NT2/D1 (cell line): ENCODE data around the gene TTBK1.

ENCODE experiments used
- DNase-seq: peaks from one replicate; pipeline ENCODE4 v3.0.0-alpha.2; 2011; ENCODE audit warnings: low read depth, low spot score
- H3K27me3 ChIP-seq: 2 replicates; pipeline ENCODE4 v1.6.0; 2011; ENCODE audit warnings: mild to moderate bottlenecking; ENCODE audit not compliant: insufficient read length, insufficient read depth
- H3K36me3 ChIP-seq: 2 replicates; pipeline ENCODE4 v1.6.1; 2011; ENCODE audit warnings: mild to moderate bottlenecking, low read length, mixed read lengths; ENCODE audit not compliant: insufficient read depth, insufficient read length
- H3K4me1 ChIP-seq: 2 replicates; pipeline ENCODE4 v1.5.1; 2011; ENCODE audit not compliant: insufficient read depth, insufficient read length
- H3K4me3 ChIP-seq: 2 replicates; pipeline ENCODE4 v1.5.1; 2011; ENCODE audit warnings: low read depth; ENCODE audit not compliant: insufficient read length
- H3K9ac ChIP-seq: 2 replicates; pipeline ENCODE4 v1.6.0; 2011; ENCODE audit warnings: low read depth; ENCODE audit not compliant: insufficient read length
- H3K9me3 ChIP-seq: 2 replicates; pipeline ENCODE4 v1.5.1; 2011; ENCODE audit warnings: mild to moderate bottlenecking, low read length; ENCODE audit not compliant: insufficient read depth
- SUZ12 ChIP-seq: IDR thresholded peaks from 2 replicates; pipeline ENCODE4 v1.6.1; 2011; ENCODE audit not compliant: insufficient read length, insufficient read depth; ENCODE audit errors: extremely low read depth
- YY1 ChIP-seq: IDR thresholded peaks from 2 replicates; pipeline ENCODE4 v1.6.1; 2011; ENCODE audit not compliant: insufficient read length, insufficient read depth
- ZNF274 ChIP-seq: IDR thresholded peaks from 2 replicates; pipeline ENCODE4 v1.6.1; 2011; ENCODE audit warnings: mild to moderate bottlenecking, low read depth, low read length

Gene TTBK1

GRCh38 chr6:43223175-43223574, 20.1 kb upstream of the TTBK1 start:
- no peak for DNase-seq
- no peak for TF ChIP-seq YY1
- TF ChIP-seq ZNF274 = no peak
- Histone ChIP-seq H3K36me3 (peaks cover 32% of the 10 kb centered on the region), H3K9me3 (no peaks in the 10 kb centered on the region), H3K4me3 (no peak overlapping the region), H3K9ac (no peak overlapping the region), H3K27me3 (no peaks in the 10 kb centered on the region), H3K4me1 (peaks cover 4% of the 10 kb centered on the region)

DNA sequence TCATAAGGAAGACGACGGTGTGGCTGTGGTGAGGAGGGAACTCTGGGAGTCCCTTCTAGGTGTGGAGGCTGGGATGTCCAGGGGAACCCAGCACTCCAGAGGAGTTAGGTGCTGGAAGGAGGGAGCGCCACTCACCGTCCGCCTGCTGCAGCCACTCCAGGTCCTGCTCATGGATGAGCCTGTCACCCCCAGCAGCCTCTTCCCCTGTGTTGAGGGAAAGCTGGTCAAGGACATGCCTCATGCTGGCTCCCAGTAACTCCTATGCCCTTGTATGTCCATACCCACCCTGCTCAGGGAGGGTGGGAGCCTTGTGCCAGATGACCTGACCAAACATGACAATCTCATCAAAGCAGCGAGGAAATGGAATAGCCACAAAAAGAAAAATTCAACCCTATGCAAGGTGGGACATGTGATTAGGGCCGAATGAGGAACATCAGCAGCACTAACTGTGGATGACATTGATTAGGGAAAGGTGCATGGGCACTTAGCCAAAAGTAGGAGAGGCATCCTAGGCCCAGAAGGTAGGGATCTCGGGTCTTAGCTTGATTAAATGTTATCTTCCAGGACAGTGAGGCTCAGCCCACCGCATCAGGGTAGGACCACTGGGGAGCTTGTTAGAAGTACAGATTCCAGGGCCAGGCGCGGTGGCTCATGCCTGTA, 17.0 kb upstream of the TTBK1 start:
- TF ChIP-seq YY1 (no peak), SUZ12 (no peak), ZNF274 (no peak)
- Histone ChIP-seq H3K9ac (no peak overlapping the region), H3K9me3 (no peaks in the 10 kb centered on the region), H3K36me3 (peaks cover 29% of the 10 kb centered on the region), H3K4me1 (peaks cover 6% of the 10 kb centered on the region), H3K4me3 (no peak overlapping the region), H3K27me3 (peaks cover 17% of the 10 kb centered on the region)
- no peak for DNase-seq

- no peak for TF ChIP-seq YY1
- TF ChIP-seq SUZ12 = no peak
- no peak for TF ChIP-seq ZNF274
- H3K36me3 ChIP-seq = peaks cover 11% of the 10 kb centered on the region
- H3K4me3 ChIP-seq = peak within 1 kb of the TSS; percentile 75
- peak; percentile 51 for DNase-seq
- peaks cover 27% of the 10 kb centered on the region for H3K27me3 ChIP-seq
- H3K4me1 ChIP-seq = peaks cover 3% of the 10 kb centered on the region
- H3K9me3 ChIP-seq = no peaks in the 10 kb centered on the region
- peak within 1 kb of the TSS; percentile 92 for H3K9ac ChIP-seq
Measured at GRCh38 chr6:43228951-43229802, 14.1 kb upstream of the TTBK1 start, which contains the start of gene DNPH1. Gene DNPH1, minus strand, starts transcription at chr6:43229481. Its CDS starts 25 bp downstream, at chr6:43229456.

- peak overlapping the region; percentile 75 for H3K4me3 ChIP-seq
Measured at GRCh38 chr6:43229803-43230620, 13.3 kb upstream of the TTBK1 start.

DNA sequence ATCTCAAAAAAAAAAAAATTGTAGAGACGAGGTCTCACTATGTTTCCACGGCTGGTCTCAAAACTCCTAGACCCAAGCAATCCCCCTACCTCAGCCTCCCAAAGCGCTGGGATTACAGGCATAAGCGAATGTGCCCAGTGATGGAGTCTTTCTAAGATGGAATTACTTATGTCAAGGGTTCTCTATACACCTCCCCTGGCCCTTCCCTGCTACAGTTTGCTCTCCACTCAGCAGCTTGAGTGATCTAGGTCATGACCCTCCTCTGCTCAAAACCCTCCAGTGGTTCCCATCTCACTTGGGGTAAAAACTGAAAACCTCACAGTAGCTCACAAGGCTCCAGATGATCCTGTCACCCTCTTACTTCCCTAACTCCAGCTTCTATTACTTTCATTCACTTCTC, 12.2 kb upstream of the TTBK1 start:
- DNase-seq = no peak
- H3K9ac ChIP-seq = no peak overlapping the region
- no peak for TF ChIP-seq SUZ12
- TF ChIP-seq ZNF274 = no peak
- no peak for TF ChIP-seq YY1
- H3K4me1 ChIP-seq = peaks cover 3% of the 10 kb centered on the region
- H3K9me3 ChIP-seq = no peaks in the 10 kb centered on the region
- H3K36me3 ChIP-seq = peaks cover 5% of the 10 kb centered on the region
- no peak overlapping the region for H3K4me3 ChIP-seq
- H3K27me3 ChIP-seq = peaks cover 27% of the 10 kb centered on the region

More at GRCh38 chr6:43229803-43230620, 13.3 kb upstream of the TTBK1 start:
- no peak for DNase-seq
- peaks cover 27% of the 10 kb centered on the region for H3K27me3 ChIP-seq
- peaks cover 3% of the 10 kb centered on the region for H3K4me1 ChIP-seq
- TF ChIP-seq YY1 (no peak), ZNF274 (no peak), SUZ12 (no peak)
- no peak overlapping the region for H3K9ac ChIP-seq
- no peaks in the 10 kb centered on the region for H3K9me3 ChIP-seq
- peaks cover 11% of the 10 kb centered on the region for H3K36me3 ChIP-seq

- TF ChIP-seq ZNF274 (no peak), YY1 (no peak), SUZ12 (no peak)
- H3K36me3 ChIP-seq = no peaks in the 10 kb centered on the region
Measured at GRCh38 chr6:43231735-43232450, 11.4 kb upstream of the TTBK1 start.

More at GRCh38 chr6:43231735-43232450, 11.4 kb upstream of the TTBK1 start:
- Histone ChIP-seq H3K9me3 (no peaks in the 10 kb centered on the region), H3K9ac (no peak overlapping the region), H3K4me3 (no peak overlapping the region), H3K27me3 (peaks cover 27% of the 10 kb centered on the region), H3K4me1 (peaks cover 3% of the 10 kb centered on the region)
- no peak for DNase-seq
